ENCODE measurements around the gene GPR107.

The GPR107 gene

GRCh38 chr9:130107234-130107861 is 53.6 kb downstream of the GPR107 start:
- DNase-seq (ENCODE audit: low read depth in 1 of 2, low spot score in 1 of 2) = peak; percentile 62 to 64

GRCh38 chr9:130107955-130108354 is 54.2 kb downstream of the GPR107 start:
- no peak for DNase-seq (ENCODE audit: low read depth in 1 of 2, low spot score in 1 of 2)

GRCh38 chr9:130110166-130110565 is 56.5 kb downstream of the GPR107 start:
- no peak for DNase-seq (ENCODE audit: low read depth in 1 of 2, low spot score in 1 of 2)

- DNase-seq (ENCODE audit: low read depth in 1 of 2, low spot score in 1 of 2) = no peak
Observed at GRCh38 chr9:130110596-130111021, 56.9 kb downstream of the GPR107 start.

GRCh38 chr9:130111786-130112537 is 58.3 kb downstream of the GPR107 start:
- DNase-seq (ENCODE audit: low read depth in 1 of 2, low spot score in 1 of 2) = no peak

- no peak for DNase-seq (ENCODE audit: low read depth in 1 of 2, low spot score in 1 of 2)
Observed at GRCh38 chr9:130112538-130113151, 58.9 kb downstream of the GPR107 start.

- no peak for DNase-seq (ENCODE audit: low read depth in 1 of 2, low spot score in 1 of 2)
Observed at GRCh38 chr9:130114741-130115140, 61.0 kb downstream of the GPR107 start.

- DNase-seq (ENCODE audit: low read depth in 1 of 2, low spot score in 1 of 2) = no peak
Observed at GRCh38 chr9:130116346-130116745, 62.6 kb downstream of the GPR107 start.

- no peak for DNase-seq (ENCODE audit: low read depth in 1 of 2, low spot score in 1 of 2)
Observed at GRCh38 chr9:130117376-130117775, 63.7 kb downstream of the GPR107 start.

- no peak for DNase-seq (ENCODE audit: low read depth in 1 of 2, low spot score in 1 of 2)
Observed at GRCh38 chr9:130117816-130118632, 64.3 kb downstream of the GPR107 start.

- no peak for DNase-seq (ENCODE audit: low read depth in 1 of 2, low spot score in 1 of 2)
Observed at GRCh38 chr9:130118841-130119518, 65.3 kb downstream of the GPR107 start.

- DNase-seq (ENCODE audit: low read depth in 1 of 2, low spot score in 1 of 2) = no peak
Observed at GRCh38 chr9:130119519-130120298, 66.0 kb downstream of the GPR107 start.

- DNase-seq (ENCODE audit: low read depth in 1 of 2, low spot score in 1 of 2) = no peak
Observed at GRCh38 chr9:130120299-130120587, 66.5 kb downstream of the GPR107 start.

GRCh38 chr9:130120832-130121231 is 67.1 kb downstream of the GPR107 start:
- no peak for DNase-seq (ENCODE audit: low read depth in 1 of 2, low spot score in 1 of 2)

- no peak for DNase-seq (ENCODE audit: low read depth in 1 of 2, low spot score in 1 of 2)
Observed at GRCh38 chr9:130122456-130122855, 68.8 kb downstream of the GPR107 start.

GRCh38 chr9:130124085-130124860 is 70.6 kb downstream of the GPR107 start:
- DNase-seq (ENCODE audit: low read depth in 1 of 2, low spot score in 1 of 2) = no peak

- DNase-seq (ENCODE audit: low read depth in 1 of 2, low spot score in 1 of 2) = no peak
Observed at GRCh38 chr9:130126721-130127433, 73.2 kb downstream of the GPR107 start.

GRCh38 chr9:130128251-130128650 is 74.5 kb downstream of the GPR107 start:
- peak; percentile 21 to 64 for DNase-seq (ENCODE audit: low read depth in 1 of 2, low spot score in 1 of 2)

All from stimulated activated CD4-positive, alpha-beta T cell treated with anti-CD3 and anti-CD28 coated beads, Interleukin-15, amount 100 ng/mL, for 1 hour (primary cell).